Measurements from ENCODE around the gene KRT81.

DNA sequence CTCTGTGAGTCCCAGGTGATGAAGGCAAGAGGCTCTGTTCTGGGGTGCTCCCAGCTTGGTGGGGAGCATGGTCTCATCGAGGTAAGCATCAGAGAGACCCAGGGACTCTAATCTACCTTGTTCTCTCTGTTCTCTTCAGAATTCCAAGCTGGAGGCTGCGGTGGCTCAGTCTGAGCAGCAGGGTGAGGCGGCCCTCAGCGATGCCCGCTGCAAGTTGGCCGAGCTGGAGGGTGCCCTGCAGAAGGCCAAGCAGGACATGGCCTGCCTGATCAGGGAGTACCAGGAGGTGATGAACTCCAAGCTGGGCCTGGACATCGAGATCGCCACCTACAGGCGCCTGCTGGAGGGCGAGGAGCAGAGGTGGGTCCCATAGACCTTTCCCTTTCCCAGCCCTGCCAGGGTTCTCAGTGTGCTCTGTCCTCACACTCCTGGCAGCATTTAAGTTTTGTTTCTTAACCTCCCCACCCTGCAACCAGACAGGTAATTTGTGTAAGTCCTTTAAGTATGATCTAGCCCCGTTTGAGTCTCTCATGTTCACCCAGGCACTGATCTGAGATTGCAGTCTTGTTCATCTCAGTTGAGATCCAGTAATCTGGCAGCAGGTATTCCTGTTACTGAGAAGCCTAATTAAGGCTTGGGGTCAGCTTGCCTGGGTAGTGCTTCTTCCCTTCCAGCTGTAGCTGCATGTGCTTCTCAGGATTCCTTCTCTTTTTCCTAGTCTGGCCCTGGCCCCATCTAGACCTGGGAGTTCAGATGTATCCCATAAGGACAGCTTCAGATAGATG is 14.8 kb upstream of the KRT81 start:
- no peak for TF ChIP-seq TARDBP (IDR thresholded peaks at IDR 0.05)
- no peak for TF ChIP-seq NFRKB (IDR thresholded peaks at IDR 0.05)
- TF ChIP-seq SP1 (IDR thresholded peaks at IDR 0.05) = no peak
- no peak for TF ChIP-seq SUZ12 (IDR thresholded peaks at IDR 0.05)
- TF ChIP-seq BHLHE40 (IDR thresholded peaks at IDR 0.05; ENCODE audit: borderline replicate concordance) = no peak
- no peak for TF ChIP-seq FOXM1 (IDR thresholded peaks at IDR 0.05; ENCODE audit: borderline replicate concordance)
- TF ChIP-seq FOXK2 (IDR thresholded peaks at IDR 0.05) = no peak
- TF ChIP-seq ELF4 (IDR thresholded peaks at IDR 0.05) = no peak
- TF ChIP-seq HDGF (IDR thresholded peaks at IDR 0.05; ENCODE audit: borderline replicate concordance) = no peak
- TF ChIP-seq ZNF384 (IDR thresholded peaks at IDR 0.05) = no peak
- TF ChIP-seq, protein P1, sequence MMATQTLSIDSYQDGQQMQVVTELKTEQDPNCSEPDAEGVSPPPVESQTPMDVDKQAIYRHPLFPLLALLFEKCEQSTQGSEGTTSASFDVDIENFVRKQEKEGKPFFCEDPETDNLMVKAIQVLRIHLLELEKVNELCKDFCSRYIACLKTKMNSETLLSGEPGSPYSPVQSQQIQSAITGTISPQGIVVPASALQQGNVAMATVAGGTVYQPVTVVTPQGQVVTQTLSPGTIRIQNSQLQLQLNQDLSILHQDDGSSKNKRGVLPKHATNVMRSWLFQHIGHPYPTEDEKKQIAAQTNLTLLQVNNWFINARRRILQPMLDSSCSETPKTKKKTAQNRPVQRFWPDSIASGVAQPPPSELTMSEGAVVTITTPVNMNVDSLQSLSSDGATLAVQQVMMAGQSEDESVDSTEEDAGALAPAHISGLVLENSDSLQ (IDR thresholded peaks at IDR 0.05) = no peak
- no peak for TF ChIP-seq LEF1 (IDR thresholded peaks at IDR 0.05; ENCODE audit: borderline replicate concordance)
- TF ChIP-seq L3MBTL2 (conservative IDR thresholded peaks at IDR 0.05) = no peak
- TF ChIP-seq ARNT (IDR thresholded peaks at IDR 0.05) = no peak

Measured in HEK293T (cell line).